GM19395 (cell line): ENCODE data around the gene AAR2.
A peak's percentile ranks its signal among the peaks of the same experiment; 100 is the strongest.

Experiments used
- ATAC-seq: cut with Tn5 transposase; IDR thresholded peaks from one replicate; pipeline ENCODE4 v1.9.1; 2021; ENCODE audit warnings: mild to moderate bottlenecking, moderate library complexity; ENCODE audit not compliant: unreplicated experiment

The AAR2 gene

DNA sequence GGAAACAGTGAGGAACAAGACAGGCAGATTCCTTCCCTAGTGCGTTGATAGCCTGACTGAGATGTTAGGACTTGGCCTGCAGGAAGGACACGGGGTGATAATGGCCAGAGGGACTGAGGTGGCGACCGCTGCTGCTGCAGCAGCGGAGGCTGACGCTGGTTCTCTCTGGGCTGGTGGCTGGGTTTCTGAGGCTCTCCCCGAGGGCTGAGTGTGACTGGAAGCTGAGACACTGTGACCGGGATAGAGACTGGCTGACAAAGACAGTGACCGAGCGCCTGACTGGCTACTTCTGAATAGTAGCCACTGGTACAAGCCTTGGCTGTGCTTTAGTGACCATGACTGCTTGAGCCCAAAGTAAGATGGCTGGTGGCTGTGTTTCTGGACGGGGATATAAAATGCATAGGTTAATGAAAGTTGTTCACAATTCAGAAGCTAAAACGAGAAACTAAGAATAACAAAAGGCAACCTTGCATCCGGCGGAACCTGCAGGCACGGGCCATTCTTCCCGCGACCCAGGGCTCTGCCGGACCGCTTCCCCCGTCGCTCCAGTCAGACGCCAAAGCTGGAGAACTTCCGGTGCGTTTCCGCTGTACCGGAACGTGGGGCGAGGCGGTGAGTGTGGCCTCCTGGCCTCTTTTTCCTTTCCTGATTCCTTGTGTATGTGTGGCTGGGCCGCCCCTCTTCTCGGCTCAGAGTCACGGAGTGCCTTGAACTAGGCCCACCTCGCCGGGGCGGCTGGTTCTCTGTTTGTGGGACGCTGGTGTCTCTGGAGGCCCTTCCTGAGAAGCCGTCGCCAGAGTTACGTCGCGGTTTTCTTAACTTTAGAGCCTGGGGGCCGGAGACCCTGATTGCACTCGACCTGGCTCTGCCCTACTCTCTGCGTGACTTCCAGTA is at the start of gene AAR2:
AAR2 (plus strand) TSS at position 587 of the 894 bp plus-strand sequence. CDS start 3,391 bp downstream, outside the sequence.
- ATAC-seq = peak; percentile 85

- ATAC-seq = no peak
These were observed 42.1 kb upstream of the AAR2 start for GRCh38 chr20:36193977-36194712.

DNA sequence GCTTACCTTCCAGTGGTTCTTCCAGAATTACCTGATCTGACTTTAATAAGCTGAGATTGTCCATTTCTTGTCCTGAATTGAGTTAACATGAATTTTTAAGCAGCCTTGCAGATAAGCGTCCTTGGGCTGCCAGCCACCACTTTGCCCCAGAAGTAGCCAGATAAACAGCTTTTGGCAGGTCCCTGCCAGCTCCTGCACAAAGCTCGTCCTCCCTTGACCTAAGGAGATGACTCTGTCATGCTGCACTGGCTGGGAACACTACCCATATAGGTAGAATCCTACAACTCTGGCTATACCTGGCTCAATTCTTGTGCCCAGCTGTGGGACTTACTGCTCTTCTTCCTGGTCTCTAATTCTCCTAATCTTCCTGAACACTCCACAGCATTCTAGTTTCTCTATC is 39.6 kb upstream of the AAR2 start:
- no peak for ATAC-seq

GRCh38 chr20:36197271-36197670 is 39.0 kb upstream of the AAR2 start:
- no peak for ATAC-seq

GRCh38 chr20:36199345-36200257 is 36.7 kb upstream of the AAR2 start:
- no peak for ATAC-seq

DNA sequence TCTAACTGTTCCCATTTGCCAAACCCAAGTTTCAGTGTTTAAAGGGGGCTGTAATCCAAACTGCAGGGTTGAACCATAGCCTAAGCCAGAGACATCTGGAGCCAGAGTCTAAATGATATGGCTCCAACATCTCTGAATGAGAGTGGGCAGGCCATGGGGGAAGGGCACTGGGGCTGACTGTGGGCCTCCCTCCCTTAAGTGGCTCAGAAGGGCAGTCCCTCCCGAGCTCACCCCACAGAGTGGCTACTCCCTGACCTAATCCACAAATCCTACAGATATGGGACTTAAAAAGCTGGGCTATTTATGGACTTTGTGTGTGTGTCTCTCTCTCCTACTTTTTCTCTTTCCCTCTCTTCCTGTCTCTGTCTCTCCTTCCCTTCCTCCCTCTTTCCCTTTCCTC is 35.8 kb upstream of the AAR2 start:
- no peak for ATAC-seq

DNA sequence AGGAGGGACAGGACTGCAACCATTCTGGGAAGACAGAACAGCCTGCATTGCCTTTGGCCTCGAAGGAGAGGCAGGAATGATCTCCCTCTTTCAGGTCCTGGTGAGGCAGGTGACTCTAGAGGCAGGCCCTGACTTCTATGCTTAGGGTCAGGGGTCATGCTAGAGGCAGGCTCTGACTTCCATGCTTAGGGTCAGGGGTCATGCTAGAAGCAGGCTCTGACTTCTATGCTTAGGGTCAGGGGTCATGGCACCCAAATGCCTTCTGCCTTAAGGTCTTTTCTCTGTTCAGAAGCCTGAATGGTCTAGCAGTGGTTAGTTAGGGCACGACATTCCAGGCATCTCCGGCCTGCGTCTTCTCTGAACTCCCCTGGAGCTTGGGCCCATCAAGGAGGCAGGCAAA is 35.1 kb upstream of the AAR2 start:
- ATAC-seq = no peak

DNA sequence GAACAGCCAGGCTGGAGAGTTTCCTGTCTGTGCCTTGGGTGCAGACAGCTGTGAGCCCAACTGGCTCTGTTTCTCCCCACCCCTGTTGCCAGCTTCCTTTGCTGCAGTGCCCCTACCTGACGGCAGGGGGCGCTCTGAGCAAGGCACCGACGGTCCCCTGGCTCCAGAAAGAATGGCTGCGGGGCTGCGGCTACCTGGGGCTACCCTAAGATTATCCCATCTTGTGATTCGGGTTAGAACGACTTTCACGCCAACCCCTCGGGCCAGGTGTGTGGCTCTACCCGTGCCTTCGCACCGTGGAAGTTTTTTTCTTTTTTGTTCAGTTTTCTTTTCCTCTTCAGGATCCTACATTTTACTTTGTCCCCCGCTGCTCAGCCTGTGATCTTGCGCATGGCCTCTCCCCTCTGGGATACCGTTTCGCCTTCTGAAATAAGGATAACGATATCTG is 33.4 kb upstream of the AAR2 start:
- no peak for ATAC-seq

GRCh38 chr20:36203861-36204260 is 32.4 kb upstream of the AAR2 start:
- ATAC-seq = no peak

DNA sequence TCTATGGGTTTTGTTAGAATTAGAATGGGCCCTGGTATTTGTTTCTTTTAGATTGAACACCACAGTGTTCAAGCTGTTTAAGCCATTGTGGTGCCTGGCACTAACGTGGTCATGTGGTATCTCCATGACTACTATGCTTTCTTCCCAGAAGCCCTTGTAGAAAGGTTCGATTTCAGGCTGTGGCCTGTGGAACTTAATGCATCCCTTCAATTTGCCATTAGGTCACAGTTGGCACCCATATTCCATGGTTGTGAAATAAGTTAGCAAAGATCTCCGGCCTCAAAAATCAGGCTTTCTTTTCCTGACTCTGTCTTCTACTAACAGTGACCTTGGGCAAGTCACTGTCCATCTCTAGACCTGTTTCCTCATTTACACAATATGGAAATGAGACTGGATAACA is 31.3 kb upstream of the AAR2 start:
- ATAC-seq = no peak

DNA sequence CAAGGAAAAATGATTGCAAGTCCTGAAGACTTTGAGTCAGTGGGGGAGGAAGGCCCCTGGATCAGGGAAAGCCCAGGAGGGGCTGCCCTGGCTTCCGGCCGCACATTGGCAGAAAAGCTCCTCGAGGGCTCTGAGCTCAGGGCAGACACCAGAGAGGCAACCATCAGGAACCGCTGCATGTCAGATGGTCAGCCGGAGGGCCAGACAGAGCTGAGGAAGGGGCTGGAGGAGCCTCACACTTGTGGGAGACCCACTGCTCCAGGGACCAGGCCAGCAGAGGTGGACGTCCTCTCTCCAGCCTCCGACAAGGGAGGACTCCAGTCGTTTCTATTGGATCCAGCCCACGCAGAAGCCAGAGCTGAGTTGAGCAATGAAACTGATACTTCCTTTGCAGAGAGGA is 30.2 kb upstream of the AAR2 start:
- no peak for ATAC-seq

DNA sequence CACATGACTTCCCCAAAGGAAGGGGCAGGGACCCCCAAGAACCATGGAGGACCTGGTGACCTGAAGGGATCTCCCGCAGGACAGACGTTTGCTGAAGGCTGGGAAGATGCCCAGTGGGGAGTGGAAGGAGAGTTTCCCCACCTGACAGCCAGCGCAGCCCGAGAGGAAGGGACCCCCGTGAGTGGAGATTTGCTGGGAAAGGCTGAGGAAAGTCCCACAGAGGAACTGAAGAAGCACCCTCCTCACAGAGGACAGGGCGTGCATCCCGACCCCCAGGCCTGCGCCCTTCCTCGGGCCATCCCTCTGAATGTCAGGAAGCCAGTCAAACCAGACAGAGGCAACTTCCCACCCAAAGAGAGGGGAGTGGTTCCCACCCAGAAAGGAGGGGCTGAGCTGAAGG is 29.6 kb upstream of the AAR2 start:
- no peak for ATAC-seq

DNA sequence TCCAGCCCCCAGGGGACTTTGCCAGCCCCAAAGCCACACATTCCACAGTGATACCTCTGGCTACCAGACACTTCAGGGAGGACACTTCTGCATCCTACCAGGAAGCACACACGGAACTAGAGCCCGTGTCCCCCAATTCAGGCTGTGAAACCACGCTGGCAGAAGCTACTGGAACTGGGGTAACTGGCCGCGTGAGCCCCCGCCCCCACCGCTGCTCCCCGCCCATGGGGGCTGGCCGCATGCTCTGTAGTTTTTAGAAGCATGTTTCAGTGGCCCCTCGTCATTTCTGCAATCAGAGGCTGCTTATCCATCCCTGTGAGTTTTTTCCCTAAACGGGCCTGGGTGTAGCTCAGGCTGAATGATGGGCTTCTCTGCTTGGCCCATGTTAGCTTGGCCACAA is 28.7 kb upstream of the AAR2 start:
- no peak for ATAC-seq

DNA sequence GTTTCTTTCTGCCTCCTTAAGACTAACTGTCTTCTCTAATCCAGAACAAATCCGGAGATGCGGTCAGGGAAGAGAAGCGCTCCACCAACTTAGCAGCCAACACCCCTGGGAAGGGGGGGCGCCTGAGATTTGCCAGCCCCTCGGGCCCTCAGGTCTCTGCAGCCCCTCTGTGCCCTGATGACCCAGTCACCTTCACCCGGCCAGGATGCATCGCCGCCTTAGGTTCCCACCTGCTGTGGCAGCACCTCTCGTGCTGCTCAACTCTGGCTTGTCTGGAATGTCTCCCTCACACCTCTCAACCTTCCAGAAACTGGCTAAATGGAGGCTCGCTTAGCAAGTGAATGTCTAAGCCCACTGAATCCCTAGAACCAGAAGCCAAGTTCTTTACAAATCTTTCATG is 28.0 kb upstream of the AAR2 start:
- ATAC-seq = no peak

DNA sequence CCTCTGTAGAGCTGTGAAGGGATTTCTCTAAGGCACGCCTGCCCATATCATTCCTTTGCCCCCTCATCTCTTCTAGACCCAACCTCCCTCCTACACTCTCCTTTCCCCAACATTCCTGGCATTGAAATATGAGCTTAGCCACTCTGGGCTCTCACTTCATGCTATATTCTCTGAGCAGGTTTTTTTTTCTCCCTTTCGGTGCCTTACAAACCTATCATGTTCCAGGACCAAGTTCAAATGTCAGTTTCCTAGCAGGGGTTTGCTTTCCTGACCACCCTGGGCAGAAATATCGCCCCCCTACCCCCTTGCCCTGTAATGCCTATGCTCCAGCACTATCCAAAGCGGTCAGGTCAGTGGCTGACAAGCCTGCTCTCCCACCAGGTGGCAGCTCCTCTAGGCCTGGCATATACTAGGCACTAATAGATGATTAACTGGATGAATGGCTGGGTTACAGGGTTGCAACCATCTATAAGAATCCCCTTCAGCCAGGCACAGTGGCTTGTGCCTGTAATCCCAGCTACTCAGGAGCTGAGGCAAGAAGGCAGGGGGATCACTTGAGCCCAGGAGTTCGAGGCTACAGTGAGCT is 25.7 kb upstream of the AAR2 start:
- ATAC-seq = no peak

DNA sequence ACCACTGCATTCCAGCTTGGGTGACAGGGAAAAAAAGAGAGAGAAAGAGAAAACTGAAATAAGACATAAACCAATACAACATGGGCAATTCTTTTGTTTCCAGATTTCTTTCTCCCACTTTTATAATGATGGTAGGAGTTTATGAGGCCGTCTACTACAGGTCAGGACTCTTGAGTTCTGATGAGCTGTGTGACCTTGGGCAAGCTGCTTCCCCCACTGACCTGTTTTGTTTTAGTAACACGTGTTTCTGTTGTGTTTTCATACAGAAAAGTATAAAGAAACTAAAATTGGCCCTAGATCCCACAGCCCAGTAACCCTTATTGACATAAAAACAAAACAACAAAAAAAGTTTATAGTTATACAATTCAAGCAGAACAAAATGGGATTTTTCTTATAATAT is 22.9 kb upstream of the AAR2 start:
- no peak for ATAC-seq

DNA sequence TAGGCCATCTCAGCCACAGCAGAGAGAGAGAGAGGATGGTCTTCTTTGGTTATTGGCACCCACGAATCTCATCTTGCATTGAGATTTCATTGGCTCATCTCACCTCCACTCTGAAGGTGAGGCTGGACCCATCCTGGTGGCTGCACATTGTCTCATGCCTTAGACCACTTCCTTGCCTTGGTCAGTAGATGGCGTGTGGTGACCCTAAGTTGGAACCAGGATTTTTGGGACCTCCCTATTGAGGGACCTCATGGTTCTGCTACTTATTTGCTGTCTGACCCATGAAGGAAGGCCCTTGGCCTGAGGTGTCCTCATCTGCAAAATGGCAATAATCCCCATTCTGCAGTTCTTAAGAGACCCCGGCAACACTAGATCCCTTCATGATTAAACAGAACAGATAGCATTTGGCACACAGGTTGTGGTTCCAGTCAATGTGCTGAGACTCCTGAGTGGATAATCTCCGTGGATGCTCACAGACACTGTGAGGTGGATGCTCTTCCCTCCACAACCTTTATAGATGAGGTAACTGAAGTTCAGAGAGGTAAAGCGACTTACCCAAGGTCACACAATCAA is 21.5 kb upstream of the AAR2 start:
- no peak for ATAC-seq

DNA sequence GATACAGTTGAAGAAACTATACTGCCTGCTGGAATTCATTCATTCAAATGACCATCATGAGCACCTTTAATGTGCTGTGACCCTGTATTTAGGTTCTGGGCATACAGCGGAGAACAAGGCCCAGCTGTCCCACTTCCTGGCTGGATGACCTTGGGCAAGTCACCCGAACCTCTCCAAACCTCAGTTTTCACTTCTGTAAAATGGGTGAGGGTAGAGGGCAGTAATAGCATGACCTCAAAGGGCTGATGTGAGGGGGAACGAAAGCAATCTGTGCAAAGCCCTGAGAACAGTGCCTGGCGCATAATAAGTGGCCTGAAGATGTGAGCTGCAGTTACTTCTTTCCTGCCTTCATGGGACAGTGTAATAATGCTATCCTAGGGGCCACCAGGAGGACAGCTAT is 20.5 kb upstream of the AAR2 start:
- no peak for ATAC-seq

GRCh38 chr20:36216314-36217025 is 19.8 kb upstream of the AAR2 start:
- ATAC-seq = no peak

DNA sequence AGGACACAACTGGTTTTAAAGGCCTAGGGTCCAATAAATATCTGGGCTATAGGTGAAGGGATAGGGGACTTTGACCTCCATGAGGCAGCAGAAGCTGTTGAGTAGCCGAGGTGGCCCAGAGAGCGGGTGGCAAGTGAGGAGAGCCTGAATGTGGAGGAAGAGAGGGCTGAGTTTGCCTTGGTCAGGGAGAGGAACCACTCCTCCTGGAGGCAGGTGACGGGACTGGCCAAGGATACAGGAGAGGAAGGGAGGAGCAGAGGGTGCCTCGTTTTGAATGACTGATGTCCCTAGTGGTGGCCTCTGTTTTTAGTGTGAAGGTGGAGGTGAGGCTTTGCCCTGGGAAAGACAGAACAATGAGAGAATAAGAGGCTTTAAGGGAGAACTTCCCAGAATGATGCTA is 19.1 kb upstream of the AAR2 start:
- ATAC-seq = no peak
